ENCODE results near the gene RXRA.
"Not testable (repeated sequence)": the region's sequence is repeated elsewhere in the genome, so short reads cannot be mapped to it uniquely, and the experiment has no call there.

Gene RXRA

GRCh38 chr9:134293611-134294152 is 32.6 kb upstream of the RXRA start:
- in situ Hi-C loops (cut with MboI; ENCODE audit: low sequenced_read_pairs) = no loop called here

- in situ Hi-C loops (cut with MboI; ENCODE audit: low sequenced_read_pairs) = no loop called here
These were observed 31.8 kb upstream of the RXRA start for GRCh38 chr9:134294153-134295071.

- in situ Hi-C loops (cut with MboI; ENCODE audit: low sequenced_read_pairs) = no loop called here
These were observed 31.0 kb upstream of the RXRA start for GRCh38 chr9:134295101-134295745.

GRCh38 chr9:134295746-134296250 is 30.5 kb upstream of the RXRA start:
- in situ Hi-C loops (cut with MboI; ENCODE audit: low sequenced_read_pairs) = no loop called here

GRCh38 chr9:134296301-134297082 is 29.8 kb upstream of the RXRA start:
- in situ Hi-C loops (cut with MboI; ENCODE audit: low sequenced_read_pairs) = no loop called here

- in situ Hi-C loops (cut with MboI; ENCODE audit: low sequenced_read_pairs) = no loop called here
These were observed 29.2 kb upstream of the RXRA start for GRCh38 chr9:134297083-134297410.

GRCh38 chr9:134297576-134297975 is 28.7 kb upstream of the RXRA start:
- in situ Hi-C loops (cut with MboI; ENCODE audit: low sequenced_read_pairs) = no loop called here

- in situ Hi-C loops (cut with MboI; ENCODE audit: low sequenced_read_pairs) = no loop called here
These were observed 28.3 kb upstream of the RXRA start for GRCh38 chr9:134298000-134298399.

GRCh38 chr9:134299068-134299467 is 27.2 kb upstream of the RXRA start:
- in situ Hi-C loops (cut with MboI; ENCODE audit: low sequenced_read_pairs) = no loop called here

GRCh38 chr9:134299883-134300282 is 26.4 kb upstream of the RXRA start:
- in situ Hi-C loops (cut with MboI; ENCODE audit: low sequenced_read_pairs) = no loop called here

GRCh38 chr9:134301387-134302129 is 24.7 kb upstream of the RXRA start:
- in situ Hi-C loops (cut with MboI; ENCODE audit: low sequenced_read_pairs) = no loop called here

GRCh38 chr9:134302130-134302817 is 24.0 kb upstream of the RXRA start:
- in situ Hi-C loops (cut with MboI; ENCODE audit: low sequenced_read_pairs) = no loop called here

- in situ Hi-C loops (cut with MboI; ENCODE audit: low sequenced_read_pairs) = no loop called here
These were observed 22.7 kb upstream of the RXRA start for GRCh38 chr9:134303601-134304000.

GRCh38 chr9:134304261-134304660 is 22.0 kb upstream of the RXRA start:
- in situ Hi-C loops (cut with MboI; ENCODE audit: low sequenced_read_pairs) = no loop called here

- in situ Hi-C loops (cut with MboI; ENCODE audit: low sequenced_read_pairs) = no loop called here
These were observed 21.6 kb upstream of the RXRA start for GRCh38 chr9:134304690-134305089.

- in situ Hi-C loops (cut with MboI; ENCODE audit: low sequenced_read_pairs) = no loop called here
These were observed 20.7 kb upstream of the RXRA start for GRCh38 chr9:134305533-134305932.

- in situ Hi-C loops (cut with MboI; ENCODE audit: low sequenced_read_pairs) = not testable (repeated sequence)
These were observed 20.2 kb upstream of the RXRA start for GRCh38 chr9:134306042-134306441.

GRCh38 chr9:134306636-134307600 is 19.3 kb upstream of the RXRA start:
- in situ Hi-C loops (cut with MboI; ENCODE audit: low sequenced_read_pairs) = no loop called here
